Neuronal stem cell (in vitro differentiated cells): ENCODE data around the gene ZC3H7B.
A peak's percentile ranks its signal among the peaks of the same experiment; 100 is the strongest.

ENCODE experiments used
- DNase-seq: peaks from one replicate; pipeline ENCODE4 v3.0.0-alpha.2; 2013; ENCODE audit warnings: low spot score
- H2AFZ ChIP-seq: one replicate; pipeline ENCODE4 v1.6.1; 2013; ENCODE audit warnings: mild to moderate bottlenecking, low read length, inconsistent platforms
- H2AK5ac ChIP-seq: 2 replicates; pipeline ENCODE4 v1.6.1; 2013; ENCODE audit warnings: low read depth, mild to moderate bottlenecking, inconsistent platforms, low read length, moderate library complexity, mixed read lengths
- H2BK120ac ChIP-seq: 2 replicates; pipeline ENCODE4 v1.6.1; 2013; ENCODE audit warnings: low read depth, mild to moderate bottlenecking, inconsistent platforms, low read length, moderate library complexity, mixed read lengths
- H2BK12ac ChIP-seq: one replicate; pipeline ENCODE4 v1.6.1; 2013; ENCODE audit warnings: low read length, inconsistent platforms
- H2BK15ac ChIP-seq: 2 replicates; pipeline ENCODE4 v1.6.1; 2013; ENCODE audit warnings: mild to moderate bottlenecking, low read length, inconsistent platforms, mixed read lengths
- H2BK5ac ChIP-seq: one replicate; pipeline ENCODE4 v1.6.1; 2013; ENCODE audit warnings: inconsistent platforms, mild to moderate bottlenecking, low read length, moderate library complexity
- H3K14ac ChIP-seq: one replicate; pipeline ENCODE4 v1.6.1; 2013; ENCODE audit warnings: low read length, inconsistent platforms
- H3K18ac ChIP-seq: 2 replicates; pipeline ENCODE4 v1.6.1; 2013; ENCODE audit warnings: low read length, inconsistent platforms
- H3K23ac ChIP-seq: 2 replicates; pipeline ENCODE4 v1.6.1; 2013; ENCODE audit warnings: low read depth, mild to moderate bottlenecking, mixed read lengths, low read length, inconsistent platforms; ENCODE audit not compliant: poor library complexity
- H3K27ac ChIP-seq: replicated peaks from 3 replicates; pipeline ENCODE4 v1.5.1; 2013; ENCODE audit warnings: low read length, inconsistent platforms
- H3K27me3 ChIP-seq, 3 experiments: 2 replicates each; pipeline ENCODE4 v1.6.1; 2013; ENCODE audit warnings: low read length in 3 of 3, mild to moderate bottlenecking in 2 of 3, inconsistent platforms in 1 of 3, low read depth in 1 of 3, mixed read lengths in 1 of 3, moderate library complexity in 1 of 3; ENCODE audit not compliant: control insufficient read depth in 3 of 3, insufficient read depth in 3 of 3
- H3K36me3 ChIP-seq, 2 donors: replicated peaks in 1 of 2; 2 replicates each; pipeline ENCODE4 v1.6.1; 2013; ENCODE audit warnings: low read length in 2 of 2; ENCODE audit not compliant: control insufficient read depth in 2 of 2, insufficient read depth in 2 of 2
- H3K4ac ChIP-seq: 2 replicates; pipeline ENCODE4 v1.6.1; 2013; ENCODE audit warnings: inconsistent platforms, mild to moderate bottlenecking, low read length, moderate library complexity
- H3K4me1 ChIP-seq, 2 donors: 1 replicate in 1 of 2; 2 replicates in 1 of 2; pipeline ENCODE4 v1.6.1; 2013; ENCODE audit warnings: low read length in 2 of 2, low read depth in 1 of 2; ENCODE audit not compliant: control insufficient read depth in 2 of 2, insufficient read depth in 1 of 2
- H3K4me2 ChIP-seq: one replicate; pipeline ENCODE4 v1.6.1; 2013; ENCODE audit warnings: mild to moderate bottlenecking, low read length, inconsistent platforms; ENCODE audit not compliant: insufficient read depth, poor library complexity, severe bottlenecking
- H3K4me3 ChIP-seq, 2 donors: 2 replicates each; pipeline ENCODE4 v1.5.1; 2013; ENCODE audit warnings: low read length in 2 of 2, mild to moderate bottlenecking in 2 of 2, inconsistent platforms in 1 of 2, moderate library complexity in 1 of 2
- H3K79me1 ChIP-seq: one replicate; pipeline ENCODE4 v1.6.1; 2013; ENCODE audit warnings: low read depth, mild to moderate bottlenecking, inconsistent platforms, low read length, moderate library complexity
- H3K9ac ChIP-seq: one replicate; pipeline ENCODE4 v1.6.1; 2013; ENCODE audit warnings: mild to moderate bottlenecking, low read depth, low read length, inconsistent platforms; ENCODE audit not compliant: poor library complexity
- H3K9me3 ChIP-seq, 2 donors: replicated peaks in 1 of 2; 2 replicates each; pipeline versions ENCODE3 to v1.6.1; 2013; ENCODE audit warnings: low read length in 2 of 2, mild to moderate bottlenecking in 2 of 2, inconsistent platforms in 1 of 2, low read depth in 1 of 2, mixed read lengths in 1 of 2, moderate library complexity in 1 of 2; ENCODE audit not compliant: control insufficient read depth in 2 of 2, insufficient read depth in 1 of 2
- H4K8ac ChIP-seq: one replicate; pipeline ENCODE4 v1.6.1; 2013; ENCODE audit warnings: low read depth, mild to moderate bottlenecking, inconsistent platforms, low read length, moderate library complexity
- H4K91ac ChIP-seq: one replicate; pipeline ENCODE4 v1.6.1; 2013; ENCODE audit warnings: low read length, low read depth, mild to moderate bottlenecking, inconsistent platforms; ENCODE audit not compliant: poor library complexity
- WGBS, 2 donors: extraction: QIAGEN DNeasy Blood & Tissue Kit; methylation state at CpG; one replicate each; pipeline ENCODE4 v1.1.7; 2013; ENCODE audit warnings: missing lambda C conversion rate in 2 of 2, mixed read lengths in 1 of 2; ENCODE audit not compliant: insufficient read length in 2 of 2, insufficient replicate concordance in 1 of 2; ENCODE audit errors: extremely low coverage in 2 of 2; 5-methylcytosine and 5-hydroxymethylcytosine counted together

ZC3H7B gene

GRCh38 chr22:41350087-41350486 lies 48.8 kb downstream of the ZC3H7B start:
- Histone ChIP-seq H4K8ac (no peak overlapping the region), H2BK120ac (no peak overlapping the region), H2BK12ac (no peak overlapping the region), H2BK15ac (no peak overlapping the region), H3K4me1 (no peaks in the 10 kb centered on the region), H2AK5ac (no peak overlapping the region), H3K23ac (no peak overlapping the region), H3K27me3 (no peaks in the 10 kb centered on the region), H3K79me1 (peaks cover 5% of the 10 kb centered on the region), H3K36me3 (peaks cover 75 to 93% of the 10 kb centered on the region in 2 donors), H3K4me2 (no peak overlapping the region), H3K14ac (no peak overlapping the region), H4K91ac (no peak overlapping the region), H3K4ac (no peak overlapping the region), H3K9me3 (no peaks in the 10 kb centered on the region), H2AFZ (no peak overlapping the region), H3K4me3 (no peak overlapping the region), H3K9ac (no peak overlapping the region), H2BK5ac (no peak overlapping the region), H3K18ac (no peak overlapping the region), H3K27ac (no peak overlapping the region)
- WGBS, 2 donors, result no CpG with 5 or more reads among the region's 4 CpGs
- DNase-seq, result no peak

- H2BK5ac ChIP-seq, result no peak overlapping the region
- H3K4me1 ChIP-seq, result no peaks in the 10 kb centered on the region
- H3K79me1 ChIP-seq, result peaks cover 5% of the 10 kb centered on the region
- no peak overlapping the region for H3K27ac ChIP-seq
- H3K14ac ChIP-seq, result no peak overlapping the region
- H4K8ac ChIP-seq, result no peak overlapping the region
- H3K9me3 ChIP-seq, result no peaks in the 10 kb centered on the region
- H3K9ac ChIP-seq, result peak overlapping the region; percentile 9
- H2BK12ac ChIP-seq, result no peak overlapping the region
- peaks cover 77 to 96% of the 10 kb centered on the region in 2 donors for H3K36me3 ChIP-seq
- no peak overlapping the region for H3K4ac ChIP-seq
- H3K23ac ChIP-seq, result no peak overlapping the region
- no peak for DNase-seq
- H2AFZ ChIP-seq, result no peak overlapping the region
- no CpG with 5 or more reads among the region's 5 CpGs for WGBS, 2 donors
- no peak overlapping the region for H3K4me2 ChIP-seq
- no peak overlapping the region for H2AK5ac ChIP-seq
- no peak overlapping the region for H4K91ac ChIP-seq
- no peak overlapping the region for H2BK120ac ChIP-seq
- no peak overlapping the region for H2BK15ac ChIP-seq
- no peak overlapping the region for H3K18ac ChIP-seq
- no peaks in the 10 kb centered on the region for H3K27me3 ChIP-seq
- H3K4me3 ChIP-seq, result no peak overlapping the region
These were observed 49.7 kb downstream of the ZC3H7B start for GRCh38 chr22:41351011-41351410.

GRCh38 chr22:41352058-41352457 lies 50.7 kb downstream of the ZC3H7B start:
- H3K36me3 ChIP-seq, result peaks cover 80 to 96% of the 10 kb centered on the region in 2 donors
- H2AFZ ChIP-seq, result no peak overlapping the region
- no peak overlapping the region for H4K8ac ChIP-seq
- H3K27ac ChIP-seq, result no peak overlapping the region
- H3K4ac ChIP-seq, result no peak overlapping the region
- no peaks in the 10 kb centered on the region for H3K4me1 ChIP-seq
- no peak overlapping the region for H3K9ac ChIP-seq
- no peak overlapping the region for H2AK5ac ChIP-seq
- no peak for DNase-seq
- H3K27me3 ChIP-seq, result no peaks in the 10 kb centered on the region
- WGBS, 2 donors, result no CpG with 5 or more reads among the region's 6 CpGs
- H2BK12ac ChIP-seq, result no peak overlapping the region
- no peak overlapping the region for H3K23ac ChIP-seq
- no peak overlapping the region for H2BK5ac ChIP-seq
- H3K4me2 ChIP-seq, result no peak overlapping the region
- H2BK120ac ChIP-seq, result no peak overlapping the region
- H2BK15ac ChIP-seq, result no peak overlapping the region
- no peak overlapping the region for H3K4me3 ChIP-seq
- peaks cover 5% of the 10 kb centered on the region for H3K79me1 ChIP-seq
- no peak overlapping the region for H3K18ac ChIP-seq
- H3K9me3 ChIP-seq, result no peaks in the 10 kb centered on the region
- no peak overlapping the region for H3K14ac ChIP-seq
- no peak overlapping the region for H4K91ac ChIP-seq

GRCh38 chr22:41353862-41354575 lies 52.7 kb downstream of the ZC3H7B start:
- Histone ChIP-seq H2BK12ac (no peak overlapping the region), H3K4me2 (no peak overlapping the region), H3K18ac (no peak overlapping the region), H3K4me1 (peaks cover 0 to 5% of the 10 kb centered on the region in 2 donors), H3K27ac (no peak overlapping the region), H3K9ac (no peak overlapping the region), H3K36me3 (peaks cover 64 to 94% of the 10 kb centered on the region in 2 donors), H4K91ac (no peak overlapping the region), H3K4ac (no peak overlapping the region), H3K14ac (no peak overlapping the region), H3K79me1 (peaks cover 8% of the 10 kb centered on the region), H3K23ac (peak overlapping the region; percentile 8), H3K9me3 (no peaks in the 10 kb centered on the region), H3K27me3 (no peaks in the 10 kb centered on the region), H3K4me3 (no peak overlapping the region), H2BK5ac (peak overlapping the region; percentile 77), H2BK120ac (no peak overlapping the region), H4K8ac (peak overlapping the region; percentile 82), H2BK15ac (no peak overlapping the region), H2AFZ (no peak overlapping the region), H2AK5ac (no peak overlapping the region)
- DNase-seq, result no peak
- WGBS, 2 donors, result no CpG with 5 or more reads among the region's 10 CpGs
